IPS-15b (cell line): ENCODE data around the gene FLYWCH1.
A peak's percentile ranks its signal among the peaks of the same experiment; 100 is the strongest.

Experiments used
- H3K27me3 ChIP-seq: one replicate; pipeline ENCODE4 v1.6.1; 2013; ENCODE audit warnings: low read length; ENCODE audit not compliant: control insufficient read depth, insufficient read depth
- H3K36me3 ChIP-seq: one replicate; pipeline ENCODE4 v1.6.1; 2013; ENCODE audit warnings: low read length; ENCODE audit not compliant: control insufficient read depth, insufficient read depth
- H3K4me1 ChIP-seq: one replicate; pipeline ENCODE4 v1.6.1; 2013; ENCODE audit warnings: mild to moderate bottlenecking, low read length; ENCODE audit not compliant: control insufficient read depth, insufficient read depth
- H3K4me3 ChIP-seq: one replicate; pipeline ENCODE4 v1.5.1; 2013; ENCODE audit warnings: low read depth, low read length
- H3K9ac ChIP-seq: one replicate; pipeline ENCODE4 v1.6.1; 2013; ENCODE audit warnings: low read depth, mild to moderate bottlenecking, low read length
- H3K9me3 ChIP-seq: one replicate; pipeline ENCODE4 v1.6.1; 2013; ENCODE audit warnings: mild to moderate bottlenecking, low read length; ENCODE audit not compliant: control insufficient read depth, insufficient read depth

Gene FLYWCH1

GRCh38 chr16:2911638-2912329 lies at the start of gene FLYWCH1:
Gene FLYWCH1, plus strand, starts transcription at chr16:2911931. Its CDS starts 17,755 bp downstream, at chr16:2929686.
- no peaks in the 10 kb centered on the region for H3K9me3 ChIP-seq
- H3K36me3 ChIP-seq: peaks cover 8% of the 10 kb centered on the region
- H3K4me3 ChIP-seq: peak within 1 kb of the TSS; percentile 92
- peaks cover 10% of the 10 kb centered on the region for H3K27me3 ChIP-seq
- peak within 1 kb of the TSS; percentile 48 for H3K9ac ChIP-seq
- no peaks in the 10 kb centered on the region for H3K4me1 ChIP-seq

GRCh38 chr16:2865651-2866050 lies 46.1 kb upstream of the FLYWCH1 start:
- no peak overlapping the region for H3K9ac ChIP-seq
- H3K27me3 ChIP-seq: peaks cover 20% of the 10 kb centered on the region
- H3K36me3 ChIP-seq: no peaks in the 10 kb centered on the region
- H3K4me1 ChIP-seq: no peaks in the 10 kb centered on the region
- no peak overlapping the region for H3K4me3 ChIP-seq
- no peaks in the 10 kb centered on the region for H3K9me3 ChIP-seq

- H3K27me3 ChIP-seq: peaks cover 22% of the 10 kb centered on the region
These were observed 45.3 kb upstream of the FLYWCH1 start for GRCh38 chr16:2866431-2866830.

GRCh38 chr16:2867661-2867986 lies 44.1 kb upstream of the FLYWCH1 start:
- peaks cover 22% of the 10 kb centered on the region for H3K27me3 ChIP-seq
- peak overlapping the region; percentile 76 for H3K9ac ChIP-seq

More at GRCh38 chr16:2866431-2866830, 45.3 kb upstream of the FLYWCH1 start:
- no peaks in the 10 kb centered on the region for H3K4me1 ChIP-seq
- no peaks in the 10 kb centered on the region for H3K9me3 ChIP-seq
- no peak overlapping the region for H3K9ac ChIP-seq
- H3K4me3 ChIP-seq: no peak overlapping the region
- H3K36me3 ChIP-seq: no peaks in the 10 kb centered on the region

GRCh38 chr16:2867987-2868789 lies 43.5 kb upstream of the FLYWCH1 start:
- H3K9ac ChIP-seq: peak overlapping the region; percentile 76
- H3K36me3 ChIP-seq: no peaks in the 10 kb centered on the region
- H3K4me1 ChIP-seq: no peaks in the 10 kb centered on the region
- no peaks in the 10 kb centered on the region for H3K9me3 ChIP-seq
- peak overlapping the region; percentile 87 for H3K4me3 ChIP-seq
- peaks cover 22% of the 10 kb centered on the region for H3K27me3 ChIP-seq

More at GRCh38 chr16:2867661-2867986, 44.1 kb upstream of the FLYWCH1 start:
- no peaks in the 10 kb centered on the region for H3K4me1 ChIP-seq
- peak overlapping the region; percentile 87 for H3K4me3 ChIP-seq
- H3K9me3 ChIP-seq: no peaks in the 10 kb centered on the region
- H3K36me3 ChIP-seq: no peaks in the 10 kb centered on the region

GRCh38 chr16:2871926-2872325 lies 39.8 kb upstream of the FLYWCH1 start:
- no peaks in the 10 kb centered on the region for H3K36me3 ChIP-seq
- H3K9ac ChIP-seq: no peak overlapping the region
- no peaks in the 10 kb centered on the region for H3K4me1 ChIP-seq
- H3K27me3 ChIP-seq: peaks cover 5% of the 10 kb centered on the region
- H3K4me3 ChIP-seq: no peak overlapping the region
- no peaks in the 10 kb centered on the region for H3K9me3 ChIP-seq

- H3K4me3 ChIP-seq: peak overlapping the region; percentile 19
- H3K9ac ChIP-seq: peak overlapping the region; percentile 24
- no peaks in the 10 kb centered on the region for H3K4me1 ChIP-seq
- H3K36me3 ChIP-seq: no peaks in the 10 kb centered on the region
- peaks cover 5% of the 10 kb centered on the region for H3K27me3 ChIP-seq
- H3K9me3 ChIP-seq: no peaks in the 10 kb centered on the region
These were observed 37.5 kb upstream of the FLYWCH1 start for GRCh38 chr16:2874032-2874911.

GRCh38 chr16:2874912-2875362 lies 36.8 kb upstream of the FLYWCH1 start:
- no peak overlapping the region for H3K9ac ChIP-seq
- no peaks in the 10 kb centered on the region for H3K4me1 ChIP-seq
- peak overlapping the region; percentile 19 for H3K4me3 ChIP-seq

GRCh38 chr16:2879854-2880508 lies 31.8 kb upstream of the FLYWCH1 start:
- Histone ChIP-seq H3K4me3 (no peak overlapping the region), H3K9ac (no peak overlapping the region), H3K27me3 (peaks cover 2% of the 10 kb centered on the region), H3K4me1 (no peaks in the 10 kb centered on the region), H3K9me3 (no peaks in the 10 kb centered on the region), H3K36me3 (peaks cover 3% of the 10 kb centered on the region)

More at GRCh38 chr16:2874912-2875362, 36.8 kb upstream of the FLYWCH1 start:
- no peaks in the 10 kb centered on the region for H3K9me3 ChIP-seq
- peaks cover 2% of the 10 kb centered on the region for H3K27me3 ChIP-seq
- H3K36me3 ChIP-seq: no peaks in the 10 kb centered on the region

- H3K4me1 ChIP-seq: no peaks in the 10 kb centered on the region
- H3K27me3 ChIP-seq: peaks cover 2% of the 10 kb centered on the region
- no peaks in the 10 kb centered on the region for H3K9me3 ChIP-seq
- H3K4me3 ChIP-seq: peak overlapping the region; percentile 69
- H3K36me3 ChIP-seq: peaks cover 3% of the 10 kb centered on the region
- H3K9ac ChIP-seq: no peak overlapping the region
These were observed 29.7 kb upstream of the FLYWCH1 start for GRCh38 chr16:2881783-2882649.
